ENCODE data around the gene PRKAR1A.
A peak's percentile ranks its signal among the peaks of the same experiment; 100 is the strongest.

Gene PRKAR1A

DNA sequence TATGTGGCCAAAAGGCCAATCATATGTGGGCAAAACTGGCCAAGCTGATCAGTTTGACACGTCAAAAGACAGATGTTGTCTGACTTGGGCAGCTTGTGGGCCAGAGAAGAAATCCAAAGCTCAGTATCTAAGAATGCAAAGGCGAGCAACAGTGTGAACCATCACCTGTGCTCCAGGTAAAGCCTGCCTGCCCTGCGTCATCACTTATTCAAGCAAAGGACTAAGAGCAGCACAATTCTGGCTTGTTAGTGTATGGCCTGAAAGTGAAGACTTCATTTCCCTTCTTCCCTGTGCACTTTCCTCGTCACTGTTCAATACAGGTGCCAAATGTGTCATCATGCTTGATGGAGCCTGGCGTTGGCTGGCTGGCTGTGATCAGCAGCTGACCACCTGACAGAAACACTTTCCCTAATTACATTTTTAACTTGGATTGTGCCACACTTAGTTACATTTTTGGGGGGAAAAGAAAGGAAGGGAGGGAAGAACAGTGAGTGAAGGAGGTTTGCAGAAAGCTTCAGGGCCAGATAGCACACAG, 84.2 kb downstream of the PRKAR1A start:
- DNase-seq (ENCODE audit: low spot score) = no peak
- TF ChIP-seq CTCF (IDR thresholded peaks at IDR 0.05; ENCODE audit: extremely low read depth, insufficient read depth, missing control alignments) = no peak
- in situ Hi-C loops (cut with MboI; ENCODE audit: low pct_unique_long_range_greater_than_20kb, low sequenced_read_pairs, unreplicated experiment) = no loop called here

- DNase-seq (ENCODE audit: low spot score) = no peak
- no peak for TF ChIP-seq CTCF (IDR thresholded peaks at IDR 0.05; ENCODE audit: extremely low read depth, insufficient read depth, missing control alignments)
- in situ Hi-C loops (cut with MboI; ENCODE audit: low pct_unique_long_range_greater_than_20kb, low sequenced_read_pairs, unreplicated experiment) = no loop called here
Observed at GRCh38 chr17:68598074-68598473, 85.8 kb downstream of the PRKAR1A start.

DNA sequence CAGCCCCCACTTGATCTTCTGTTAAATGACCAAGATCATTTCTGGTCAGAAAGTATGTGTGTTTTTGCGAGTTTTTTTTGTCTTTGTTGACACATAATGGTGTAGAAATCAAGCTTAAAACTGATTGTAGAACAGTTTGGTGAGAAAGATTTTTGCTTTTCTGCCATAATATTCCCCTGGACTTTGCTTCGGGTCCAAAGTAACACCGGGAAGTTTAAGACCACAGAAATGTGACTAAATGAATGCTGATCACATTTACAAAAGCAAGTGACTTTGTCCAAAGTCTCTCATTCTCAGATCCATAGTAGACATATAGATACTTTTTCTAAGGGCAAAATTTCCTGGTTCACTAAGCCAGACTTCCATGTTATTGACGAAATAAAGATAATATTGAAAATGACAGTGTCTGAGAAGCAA, 86.3 kb downstream of the PRKAR1A start:
- TF ChIP-seq CTCF (IDR thresholded peaks at IDR 0.05; ENCODE audit: extremely low read depth, insufficient read depth, missing control alignments) = no peak
- no peak for DNase-seq (ENCODE audit: low spot score)
- in situ Hi-C loops (cut with MboI; ENCODE audit: low pct_unique_long_range_greater_than_20kb, low sequenced_read_pairs, unreplicated experiment) = no loop called here

DNA sequence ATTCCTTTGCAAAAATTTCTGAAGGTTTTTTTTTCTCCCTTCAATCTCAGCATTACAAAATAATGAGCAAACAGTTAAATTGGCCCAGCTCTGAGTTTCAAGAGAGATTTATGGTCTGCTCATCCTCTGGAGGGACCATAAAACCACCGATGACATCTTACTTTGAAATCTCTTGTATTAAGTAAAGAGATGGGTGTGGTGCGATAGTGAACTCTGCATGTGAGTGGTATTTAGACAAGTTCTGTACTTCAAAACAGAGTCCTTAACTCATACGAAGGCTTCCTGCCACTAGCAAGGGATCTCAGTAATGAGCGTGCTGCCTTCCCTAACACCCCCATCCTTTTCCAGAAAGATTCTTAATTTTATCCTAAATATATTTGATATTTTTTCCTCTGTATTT, 86.9 kb downstream of the PRKAR1A start:
- TF ChIP-seq CTCF (IDR thresholded peaks at IDR 0.05; ENCODE audit: extremely low read depth, insufficient read depth, missing control alignments) = no peak
- no peak for DNase-seq (ENCODE audit: low spot score)
- in situ Hi-C loops (cut with MboI; ENCODE audit: low pct_unique_long_range_greater_than_20kb, low sequenced_read_pairs, unreplicated experiment) = no loop called here

- no peak for TF ChIP-seq CTCF (IDR thresholded peaks at IDR 0.05; ENCODE audit: extremely low read depth, insufficient read depth, missing control alignments)
- in situ Hi-C loops (cut with MboI; ENCODE audit: low pct_unique_long_range_greater_than_20kb, low sequenced_read_pairs, unreplicated experiment) = no loop called here
- DNase-seq (ENCODE audit: low spot score) = no peak
Observed at GRCh38 chr17:68599552-68600066, 87.4 kb downstream of the PRKAR1A start.

DNA sequence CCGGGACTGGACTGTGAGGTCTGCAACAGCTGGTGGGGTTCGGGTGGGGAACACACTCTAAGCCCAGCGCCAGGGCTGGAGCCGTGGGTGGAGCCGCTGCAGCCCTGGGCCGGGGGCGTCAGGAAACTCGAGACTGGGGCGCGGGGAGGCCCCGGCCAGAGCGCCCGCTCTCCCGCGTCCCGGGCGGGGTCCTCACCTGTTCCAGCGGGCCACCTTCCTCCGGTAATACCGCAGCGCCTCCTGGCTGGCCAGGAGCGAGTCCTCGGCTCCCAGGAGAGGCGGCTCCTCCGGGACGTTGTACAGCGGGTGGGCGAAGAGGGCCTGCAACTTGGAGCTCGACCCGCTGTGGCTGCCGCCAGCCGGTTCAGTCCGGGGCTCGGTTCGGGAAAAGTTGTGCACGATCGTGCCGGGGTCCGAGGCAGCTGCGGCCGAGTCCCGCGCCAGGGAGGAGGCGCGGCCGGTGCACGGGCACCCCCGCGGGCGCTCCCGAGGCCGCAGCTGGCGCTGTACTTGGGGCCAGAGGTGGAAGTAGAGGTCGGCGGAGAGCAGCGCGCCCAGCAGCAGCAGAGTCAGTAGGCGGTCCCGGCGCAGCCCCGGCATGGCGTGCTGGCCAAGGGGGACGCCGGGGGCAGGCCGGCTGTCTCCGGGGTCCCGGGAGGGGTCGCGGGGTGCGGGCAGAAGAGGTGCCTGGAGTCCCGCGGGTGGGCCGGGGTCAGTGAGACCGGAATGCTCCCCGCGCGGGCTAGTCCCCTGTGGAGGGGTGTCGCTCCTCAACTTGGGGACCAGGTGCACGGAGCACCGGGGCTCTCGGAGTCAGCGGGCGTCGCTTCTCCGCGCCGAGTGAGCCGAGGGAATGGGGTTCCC, 88.1 kb downstream of the PRKAR1A start:
- DNase-seq (ENCODE audit: low spot score) = peak; percentile 49

More for the DNA sequence above, 88.1 kb downstream of the PRKAR1A start:
- TF ChIP-seq CTCF (IDR thresholded peaks at IDR 0.05; ENCODE audit: extremely low read depth, insufficient read depth, missing control alignments) = no peak
- in situ Hi-C loops (cut with MboI; ENCODE audit: low pct_unique_long_range_greater_than_20kb, low sequenced_read_pairs, unreplicated experiment) = no loop called here
